Raji (cell line): ENCODE measurements around the gene FGD6.

ENCODE experiments used
- POLR2A ChIP-seq: IDR thresholded peaks from 2 replicates; pipeline ENCODE4 v1.6.1; 2011; ENCODE audit warnings: low read depth, low read length, control low read depth; ENCODE audit not compliant: insufficient read depth

FGD6 gene

GRCh38 chr12:95240556-95240955 lies 23.3 kb upstream of the FGD6 start:
- TF ChIP-seq POLR2A, result no peak

DNA sequence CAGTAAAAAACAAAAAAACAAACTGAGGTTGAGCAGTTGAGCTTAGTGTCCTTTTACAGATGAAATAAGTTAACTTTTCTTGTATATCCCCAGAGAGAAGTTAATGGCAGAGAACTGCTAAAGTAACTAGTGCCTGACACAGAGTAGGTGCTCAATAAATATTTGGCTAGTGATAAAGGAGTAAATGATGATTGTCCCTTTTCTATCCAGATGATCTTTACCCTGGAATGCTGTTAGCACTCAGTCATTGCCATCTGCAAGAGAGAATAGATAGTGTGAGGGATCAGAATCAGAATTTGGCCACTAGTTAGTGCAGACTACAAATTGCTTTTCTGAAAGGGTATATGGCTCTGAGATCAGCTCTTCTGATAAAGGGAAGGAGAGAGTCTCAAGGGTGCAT lies 21.9 kb upstream of the FGD6 start:
- TF ChIP-seq POLR2A, result no peak

DNA sequence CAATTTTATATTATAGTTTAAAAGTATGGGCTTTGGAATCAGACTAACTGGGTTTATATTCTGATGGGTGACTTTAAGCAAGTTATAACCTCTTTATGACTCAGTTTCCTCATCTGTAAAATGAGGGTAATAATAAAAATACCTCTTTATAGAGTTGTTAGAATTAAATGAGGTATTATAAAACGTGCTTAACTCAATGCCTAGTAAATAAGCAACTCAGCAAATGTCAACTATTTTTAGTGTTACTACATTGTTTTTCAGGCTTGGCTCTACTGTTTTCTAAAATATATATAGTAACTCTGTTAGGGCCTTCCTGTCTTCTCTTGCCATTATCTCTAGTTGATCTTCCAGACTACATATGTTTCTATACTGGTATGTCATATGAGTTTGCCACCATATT lies 20.9 kb upstream of the FGD6 start:
- TF ChIP-seq POLR2A, result no peak

DNA sequence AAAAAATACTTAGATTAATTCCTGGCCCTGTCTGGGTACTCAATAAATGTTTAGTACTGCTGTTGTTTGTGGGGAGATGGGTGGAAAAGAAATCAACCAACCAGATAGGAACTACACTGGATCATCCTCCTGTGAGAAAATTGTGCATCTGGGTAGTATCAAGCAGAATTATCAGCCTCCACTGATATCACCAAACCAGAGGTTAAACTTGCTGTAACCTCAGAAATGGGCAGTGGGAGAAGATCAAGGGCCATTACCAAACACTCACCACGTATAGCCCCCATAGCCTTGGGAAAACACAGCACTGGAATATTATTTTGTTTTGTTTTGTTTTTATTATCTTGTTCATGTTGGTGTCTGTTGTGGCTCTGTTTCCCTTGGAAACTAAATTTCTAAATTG lies 20.0 kb upstream of the FGD6 start:
- no peak for TF ChIP-seq POLR2A

GRCh38 chr12:95231190-95231589 lies 13.9 kb upstream of the FGD6 start:
- TF ChIP-seq POLR2A, result no peak

GRCh38 chr12:95230313-95230712 lies 13.0 kb upstream of the FGD6 start:
- no peak for TF ChIP-seq POLR2A

DNA sequence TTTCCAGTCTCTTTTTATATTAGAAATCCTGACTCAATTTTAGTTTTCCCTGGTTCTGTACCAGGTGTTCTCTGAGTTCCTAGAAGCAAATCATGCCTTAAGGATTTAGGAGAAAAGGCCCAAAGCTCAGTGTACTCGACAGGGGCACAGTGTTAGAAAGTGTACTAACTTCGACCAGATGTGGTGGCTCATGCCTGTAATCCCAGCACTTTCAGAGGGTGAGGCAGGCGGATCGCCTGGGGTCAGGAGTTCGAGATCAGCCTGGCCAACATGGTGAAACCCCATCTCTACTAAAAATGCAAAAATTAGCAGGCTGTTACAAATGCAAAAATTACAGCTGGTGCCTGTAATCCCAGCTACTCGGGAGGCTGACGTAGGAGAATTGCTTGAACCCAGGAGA lies 12.4 kb upstream of the FGD6 start:
- TF ChIP-seq POLR2A, result no peak

DNA sequence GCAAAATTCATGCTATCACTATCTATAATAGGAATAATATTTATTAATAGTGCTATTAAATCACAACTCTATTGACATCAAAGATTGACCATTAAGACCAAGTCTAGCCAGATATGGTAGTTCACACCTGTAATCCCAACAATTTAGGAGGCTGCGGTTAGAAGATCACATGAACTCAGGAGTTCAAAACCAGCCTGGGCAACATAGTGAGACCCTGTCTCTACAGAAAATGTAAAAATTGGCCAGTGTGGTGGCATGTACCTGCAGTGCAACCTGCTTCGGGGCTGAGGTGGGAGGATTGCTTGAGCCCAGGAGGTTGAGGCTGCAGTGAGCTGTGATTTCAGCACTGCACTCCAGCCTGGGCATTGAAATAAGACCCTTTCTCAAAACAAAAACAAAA lies 11.3 kb upstream of the FGD6 start:
- TF ChIP-seq POLR2A, result no peak

DNA sequence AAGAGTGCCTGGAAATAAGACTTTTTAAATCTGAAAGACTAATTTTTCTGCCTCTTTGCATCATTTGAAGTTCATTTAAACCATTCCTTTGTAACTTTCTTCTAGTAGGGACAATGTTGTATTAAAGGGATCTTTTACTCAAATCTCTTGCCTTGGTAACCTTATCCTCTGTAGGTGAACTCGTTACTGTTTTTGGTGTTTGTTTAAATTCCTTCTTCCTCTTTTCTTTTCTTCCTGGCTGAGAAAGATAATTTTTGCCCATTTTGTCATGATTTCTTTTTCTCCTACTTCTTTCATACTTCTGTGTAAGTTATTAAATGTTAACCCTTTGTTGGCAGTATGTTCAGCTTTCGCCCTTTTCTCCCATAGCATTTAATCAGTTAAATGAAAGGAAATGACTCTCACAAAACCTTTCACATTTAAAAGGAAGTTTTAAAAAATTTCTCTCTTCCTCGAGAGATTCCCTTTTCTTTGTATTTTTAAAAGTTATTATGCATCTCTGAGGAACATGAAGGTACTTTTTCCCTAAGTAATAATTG lies 10.6 kb upstream of the FGD6 start:
- no peak for TF ChIP-seq POLR2A

GRCh38 chr12:95225645-95226212 lies 8.5 kb upstream of the FGD6 start:
- TF ChIP-seq POLR2A, result no peak

- no peak for TF ChIP-seq POLR2A
Measured at GRCh38 chr12:95224202-95225170, 7.2 kb upstream of the FGD6 start.

DNA sequence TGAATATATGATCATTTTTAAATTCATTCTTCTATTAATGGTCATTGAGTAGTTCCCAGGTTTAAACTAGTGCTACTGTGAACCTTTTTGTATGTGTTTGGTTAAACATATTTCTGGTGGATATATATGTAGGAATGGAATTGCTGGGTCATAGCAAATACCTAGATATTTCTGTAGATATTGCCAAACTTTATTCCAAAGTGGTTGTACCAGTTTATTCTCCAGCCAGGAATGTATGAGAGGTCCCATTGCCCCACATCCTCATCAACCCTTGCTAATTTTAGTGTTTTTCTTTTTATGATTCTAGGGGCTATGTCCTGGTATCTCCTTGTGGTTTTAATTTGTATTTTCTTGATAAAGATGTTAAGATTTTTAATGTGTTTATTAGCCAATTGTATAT lies 3.5 kb upstream of the FGD6 start:
- no peak for TF ChIP-seq POLR2A

GRCh38 chr12:95220190-95220589 lies 2.9 kb upstream of the FGD6 start:
- no peak for TF ChIP-seq POLR2A

DNA sequence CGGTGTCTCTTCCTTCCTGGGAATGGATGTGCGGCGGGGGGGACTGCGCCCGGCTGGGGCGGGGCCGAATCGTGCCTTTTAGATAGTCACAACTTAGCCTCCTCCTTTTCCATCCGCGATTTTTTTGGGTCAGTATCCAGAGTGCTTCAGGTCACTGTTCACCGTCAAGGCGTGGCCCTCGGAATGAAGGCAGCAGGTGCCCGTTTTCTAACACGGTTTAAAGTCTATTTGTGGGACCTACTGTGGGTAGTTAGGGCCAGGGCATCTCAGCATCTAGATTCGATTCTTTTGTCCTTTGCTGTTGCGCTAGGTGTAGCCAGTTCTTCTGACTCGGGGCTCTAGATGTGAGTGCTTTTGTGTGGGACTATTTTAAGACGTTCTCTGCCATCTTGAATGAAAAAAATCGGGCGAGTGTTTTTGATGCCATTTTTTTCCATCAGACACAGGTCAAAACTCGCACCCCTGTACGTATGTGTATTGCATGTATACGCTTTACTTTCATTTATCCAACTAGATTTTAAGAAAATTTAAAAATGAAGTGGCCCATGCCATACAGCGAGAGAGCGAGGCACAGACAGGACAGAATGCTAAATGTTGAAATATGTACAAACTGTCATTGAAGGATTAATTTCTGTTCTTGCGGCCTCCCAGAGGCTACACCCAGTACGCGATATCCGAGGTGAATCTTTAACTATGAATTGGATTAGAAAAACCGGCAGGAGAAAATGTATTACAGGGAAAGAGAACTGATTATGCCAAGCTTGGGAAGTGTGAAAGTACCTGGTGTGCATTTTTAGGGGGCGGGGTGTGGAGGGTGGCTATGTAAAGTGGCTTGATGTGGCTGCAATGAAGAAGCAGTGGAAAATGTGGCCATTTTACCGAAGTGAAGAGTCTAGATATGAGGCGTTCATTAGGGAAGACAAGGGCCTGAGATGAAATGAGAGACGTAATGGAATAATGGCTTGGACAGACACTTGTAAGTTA lies 1.2 kb upstream of the FGD6 start:
- TF ChIP-seq POLR2A, result no peak; the same call in 1 of the 2 replicates
